Liver (tissue), 9 donors: ENCODE data around the gene RAMP3. TPM values are rescaled to one million over a fixed set of nuclear protein-coding genes. Genes with fewer than 3 reads are reported as not detected.

ENCODE experiments used
- DNase-seq: peaks from one replicate; pipeline ENCODE4 v3.0.0-alpha.2; 2017; ENCODE audit warnings: low spot score
- H3K27ac ChIP-seq, 2 donors: one replicate each; pipeline ENCODE4 v1.7.0; 2013; ENCODE audit warnings: inconsistent platforms in 2 of 2, low read length in 2 of 2, control low read depth in 1 of 2, low read depth in 1 of 2, mild to moderate bottlenecking in 1 of 2
- H3K27me3 ChIP-seq, 4 donors: one replicate each; pipeline versions ENCODE4 v1.6.1 to v1.7.0; 2013; ENCODE audit warnings: low read length in 3 of 4, inconsistent platforms in 1 of 4, mild to moderate bottlenecking in 1 of 4, moderate library complexity in 1 of 4; ENCODE audit not compliant: control insufficient read depth in 4 of 4, insufficient read depth in 4 of 4
- H3K36me3 ChIP-seq, 4 donors: one replicate each; pipeline versions ENCODE4 v1.6.1 to v1.7.0; 2013; ENCODE audit warnings: low read length in 3 of 4, mild to moderate bottlenecking in 3 of 4, low read depth in 1 of 4, moderate library complexity in 1 of 4; ENCODE audit not compliant: control insufficient read depth in 4 of 4, insufficient read depth in 3 of 4
- H3K4me1 ChIP-seq, 4 donors: one replicate each; pipeline versions ENCODE4 v1.6.1 to v1.7.0; 2013; ENCODE audit warnings: low read length in 3 of 4, mild to moderate bottlenecking in 3 of 4, moderate library complexity in 1 of 4; ENCODE audit not compliant: control insufficient read depth in 4 of 4, insufficient read depth in 4 of 4
- H3K4me3 ChIP-seq, 3 donors: one replicate each; pipeline versions ENCODE4 v1.6.1 to v1.7.0; 2013; ENCODE audit warnings: low read length in 3 of 3, control low read depth in 1 of 3, low read depth in 1 of 3, mild to moderate bottlenecking in 1 of 3
- H3K9ac ChIP-seq, 2 donors: one replicate each; pipeline ENCODE4 v1.7.0; 2013; ENCODE audit warnings: low read length in 2 of 2, mild to moderate bottlenecking in 2 of 2, moderate library complexity in 2 of 2, control low read depth in 1 of 2, low read depth in 1 of 2
- H3K9me3 ChIP-seq, 4 donors: one replicate each; pipeline versions ENCODE4 v1.6.1 to v1.7.0; 2013; ENCODE audit warnings: low read length in 3 of 4; ENCODE audit not compliant: control insufficient read depth in 4 of 4
- EGR1 ChIP-seq, 2 donors: IDR thresholded peaks; 2 replicates each; pipeline ENCODE4 v1.6.1; 2016 to 2018; ENCODE audit warnings: antibody characterized with exemption in 2 of 2, low read depth in 2 of 2
- FOXA1 ChIP-seq: IDR thresholded peaks from 2 replicates; pipeline ENCODE4 v1.6.1; 2016; ENCODE audit warnings: antibody characterized with exemption
- GABPA ChIP-seq, 2 donors: IDR thresholded peaks in 1 of 2; conservative IDR thresholded peaks in 1 of 2; 2 replicates each; pipeline ENCODE4 v1.6.1; 2016; ENCODE audit warnings: antibody characterized with exemption in 2 of 2, mild to moderate bottlenecking in 1 of 2, moderate library complexity in 1 of 2
- HNF4A ChIP-seq, 2 donors: conservative IDR thresholded peaks; 2 replicates each; pipeline ENCODE4 v1.6.1; 2016; ENCODE audit warnings: antibody characterized with exemption in 2 of 2, mild to moderate bottlenecking in 2 of 2
- JUND ChIP-seq, 2 donors: IDR thresholded peaks; 2 replicates each; pipeline ENCODE4 v1.6.1; 2016; ENCODE audit warnings: antibody characterized with exemption in 2 of 2
- NR2F2 ChIP-seq: IDR thresholded peaks from 2 replicates; pipeline ENCODE4 v1.6.1; 2016; ENCODE audit warnings: antibody characterized with exemption
- RAD21 ChIP-seq, 2 donors: IDR thresholded peaks; 2 replicates each; pipeline ENCODE4 v1.6.1; 2016; ENCODE audit warnings: antibody characterized with exemption in 2 of 2, mild to moderate bottlenecking in 2 of 2
- RXRA ChIP-seq, 2 donors: IDR thresholded peaks; 2 replicates each; pipeline ENCODE4 v1.6.1; 2017 to 2018; ENCODE audit warnings: antibody characterized with exemption in 2 of 2, mild to moderate bottlenecking in 1 of 2
- SP1 ChIP-seq: IDR thresholded peaks from 2 replicates; pipeline ENCODE4 v1.6.1; 2018; ENCODE audit warnings: antibody characterized with exemption, mild to moderate bottlenecking
- TAF1 ChIP-seq: conservative IDR thresholded peaks from 2 replicates; pipeline ENCODE4 v1.6.1; 2016; ENCODE audit warnings: antibody characterized with exemption, mild to moderate bottlenecking
- YY1 ChIP-seq: IDR thresholded peaks from 2 replicates; pipeline ENCODE4 v1.6.1; 2016; ENCODE audit warnings: antibody characterized with exemption, mild to moderate bottlenecking
- WGBS: extraction: QIAGEN DNeasy Blood & Tissue Kit; methylation state at CpG from one replicate; pipeline ENCODE4 v1.1.7; 2013; 5-methylcytosine and 5-hydroxymethylcytosine counted together
- polyA plus RNA-seq, 2 donors: library from polyadenylated mRNA; stranded (reverse) in 1 of 2; unstranded in 1 of 2; fragments of 200-250 nt in 1 of 2; fragments of >200 nt in 1 of 2; fragmentation: Nextera tagmentation in 1 of 2; extraction: Ambion mirVana in 1 of 2; gene quantifications; one replicate each; pipeline versions ENCODE4 v1.2.1 to v1.2.3, GENCODE V29; 2013 to 2015
- total RNA-seq, 2 donors: library from RNA; depleted of rRNA; stranded (reverse); fragments of >200 nt; gene quantifications; one replicate each; pipeline ENCODE4 v1.2.3, GENCODE V29; 2014
- TF ChIP-seq, protein P1 (sequence below): IDR thresholded peaks from 2 replicates; pipeline ENCODE4 v1.6.1; 2016; ENCODE audit warnings: antibody characterized with exemption
- TF ChIP-seq, protein P2 (sequence below): fragments of 150-350 bp; IDR thresholded peaks from 2 replicates; pipeline ENCODE4 v1.5.1; 2017; ENCODE audit warnings: improper control_type of control experiment, low read depth, low read length; ENCODE audit not compliant: missing input control
- TF ChIP-seq, protein P3 (sequence below): IDR thresholded peaks from 2 replicates; pipeline ENCODE4 v1.6.1; 2016; ENCODE audit warnings: antibody characterized with exemption, mild to moderate bottlenecking
- donor health status: healthy.
- donor health status: healthy.
- donor health status: healthy.
- donor health status: healthy.
- donor health status: healthy.

Gene RAMP3
- total and polyA plus RNA-seq, 4 donors, result 2.3 to 30.0 (median 22.2) TPM

DNA sequence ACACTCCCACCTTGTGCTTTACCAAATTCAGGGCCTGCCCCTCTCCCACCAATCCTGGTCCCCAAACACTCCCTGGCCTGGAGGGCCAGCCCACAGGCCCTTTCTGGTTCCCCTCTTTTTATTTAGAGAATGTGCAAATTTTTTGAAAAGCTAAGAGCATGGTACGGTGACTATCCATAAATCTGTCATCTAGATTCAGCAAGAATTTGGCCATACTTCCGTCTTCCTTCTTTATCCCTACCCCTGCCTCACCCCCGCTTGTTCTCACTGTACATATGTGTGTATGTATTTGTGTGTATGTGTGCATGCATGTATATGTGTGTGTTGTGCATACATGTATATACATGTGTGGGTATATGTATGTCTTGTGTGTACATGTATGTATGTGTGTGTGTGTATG lies 38.0 kb upstream of the RAMP3 start:
- no peak for DNase-seq
- no peak overlapping the region for H3K4me3 ChIP-seq
- H3K9ac ChIP-seq, result no peak overlapping the region
- H3K27ac ChIP-seq, result no peak overlapping the region
- TF ChIP-seq NR2F2 (no peak), GABPA (IDR thresholded peaks at IDR 0.05 in 1 of 2, conservative IDR thresholded peaks at IDR 0.05 in 1 of 2) (no peak), TAF1 (no peak), YY1 (no peak), EGR1 (IDR thresholded peaks at IDR 0.05; ENCODE audit: low read depth in 2 of 2) (no peak)
- TF ChIP-seq, protein P1, sequence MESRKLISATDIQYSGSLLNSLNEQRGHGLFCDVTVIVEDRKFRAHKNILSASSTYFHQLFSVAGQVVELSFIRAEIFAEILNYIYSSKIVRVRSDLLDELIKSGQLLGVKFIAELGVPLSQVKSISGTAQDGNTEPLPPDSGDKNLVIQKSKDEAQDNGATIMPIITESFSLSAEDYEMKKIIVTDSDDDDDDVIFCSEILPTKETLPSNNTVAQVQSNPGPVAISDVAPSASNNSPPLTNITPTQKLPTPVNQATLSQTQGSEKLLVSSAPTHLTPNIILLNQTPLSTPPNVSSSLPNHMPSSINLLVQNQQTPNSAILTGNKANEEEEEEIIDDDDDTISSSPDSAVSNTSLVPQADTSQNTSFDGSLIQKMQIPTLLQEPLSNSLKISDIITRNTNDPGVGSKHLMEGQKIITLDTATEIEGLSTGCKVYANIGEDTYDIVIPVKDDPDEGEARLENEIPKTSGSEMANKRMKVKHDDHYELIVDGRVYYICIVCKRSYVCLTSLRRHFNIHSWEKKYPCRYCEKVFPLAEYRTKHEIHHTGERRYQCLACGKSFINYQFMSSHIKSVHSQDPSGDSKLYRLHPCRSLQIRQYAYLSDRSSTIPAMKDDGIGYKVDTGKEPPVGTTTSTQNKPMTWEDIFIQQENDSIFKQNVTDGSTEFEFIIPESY, result no peak
- TF ChIP-seq, protein P2, sequence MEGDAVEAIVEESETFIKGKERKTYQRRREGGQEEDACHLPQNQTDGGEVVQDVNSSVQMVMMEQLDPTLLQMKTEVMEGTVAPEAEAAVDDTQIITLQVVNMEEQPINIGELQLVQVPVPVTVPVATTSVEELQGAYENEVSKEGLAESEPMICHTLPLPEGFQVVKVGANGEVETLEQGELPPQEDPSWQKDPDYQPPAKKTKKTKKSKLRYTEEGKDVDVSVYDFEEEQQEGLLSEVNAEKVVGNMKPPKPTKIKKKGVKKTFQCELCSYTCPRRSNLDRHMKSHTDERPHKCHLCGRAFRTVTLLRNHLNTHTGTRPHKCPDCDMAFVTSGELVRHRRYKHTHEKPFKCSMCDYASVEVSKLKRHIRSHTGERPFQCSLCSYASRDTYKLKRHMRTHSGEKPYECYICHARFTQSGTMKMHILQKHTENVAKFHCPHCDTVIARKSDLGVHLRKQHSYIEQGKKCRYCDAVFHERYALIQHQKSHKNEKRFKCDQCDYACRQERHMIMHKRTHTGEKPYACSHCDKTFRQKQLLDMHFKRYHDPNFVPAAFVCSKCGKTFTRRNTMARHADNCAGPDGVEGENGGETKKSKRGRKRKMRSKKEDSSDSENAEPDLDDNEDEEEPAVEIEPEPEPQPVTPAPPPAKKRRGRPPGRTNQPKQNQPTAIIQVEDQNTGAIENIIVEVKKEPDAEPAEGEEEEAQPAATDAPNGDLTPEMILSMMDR, result no peak
- H3K36me3 ChIP-seq, result no peaks in the 10 kb centered on the region
- H3K9me3 ChIP-seq, result no peaks in the 10 kb centered on the region
- H3K27me3 ChIP-seq, result no peaks in the 10 kb centered on the region
- H3K4me1 ChIP-seq, result no peaks in the 10 kb centered on the region
- 97% methylated on average over 3 of the region's 3 CpGs for WGBS

DNA sequence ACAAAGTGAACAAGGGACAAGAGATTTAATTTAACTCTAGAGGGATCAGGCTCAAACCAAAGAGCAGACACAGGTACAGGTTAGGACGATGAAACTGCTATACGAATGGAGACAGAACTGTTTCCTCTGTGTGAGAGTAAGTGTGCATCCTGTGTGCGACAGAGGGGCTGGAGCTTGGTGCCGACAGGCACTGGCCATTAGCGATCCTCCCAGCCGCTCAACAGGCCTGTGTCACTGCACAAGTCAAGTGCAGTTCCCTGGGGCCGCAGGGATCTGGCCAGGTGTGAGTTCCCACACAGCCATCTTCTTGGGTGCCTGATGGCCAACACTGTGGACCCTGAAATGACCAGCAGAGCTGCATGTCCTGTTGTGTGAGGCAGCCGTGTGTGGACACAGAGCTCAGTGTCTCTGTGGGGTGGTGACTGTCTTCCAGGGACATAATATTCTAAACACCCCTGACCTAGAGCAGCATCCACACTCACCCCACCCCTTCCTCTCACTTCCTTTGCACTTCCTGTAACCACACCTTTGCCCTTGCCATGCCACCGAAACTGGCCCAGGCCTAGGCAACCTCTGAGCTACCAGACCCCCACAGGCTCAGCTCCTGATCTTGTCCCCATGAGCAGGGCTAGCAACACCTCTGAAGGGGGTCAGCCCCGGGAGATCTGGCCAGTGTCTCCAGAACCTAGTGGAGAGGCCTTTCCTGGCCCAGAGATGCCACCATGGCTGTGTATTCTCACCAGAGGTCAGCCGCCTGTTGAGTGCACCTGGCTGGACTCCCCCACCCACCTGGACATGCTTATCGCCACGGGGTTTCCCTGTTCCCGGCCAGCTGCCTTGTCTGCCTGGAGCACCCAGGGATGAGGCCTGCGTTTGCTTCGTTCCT lies 34.4 kb upstream of the RAMP3 start:
- TF ChIP-seq YY1, result no peak
- TF ChIP-seq, protein P3, sequence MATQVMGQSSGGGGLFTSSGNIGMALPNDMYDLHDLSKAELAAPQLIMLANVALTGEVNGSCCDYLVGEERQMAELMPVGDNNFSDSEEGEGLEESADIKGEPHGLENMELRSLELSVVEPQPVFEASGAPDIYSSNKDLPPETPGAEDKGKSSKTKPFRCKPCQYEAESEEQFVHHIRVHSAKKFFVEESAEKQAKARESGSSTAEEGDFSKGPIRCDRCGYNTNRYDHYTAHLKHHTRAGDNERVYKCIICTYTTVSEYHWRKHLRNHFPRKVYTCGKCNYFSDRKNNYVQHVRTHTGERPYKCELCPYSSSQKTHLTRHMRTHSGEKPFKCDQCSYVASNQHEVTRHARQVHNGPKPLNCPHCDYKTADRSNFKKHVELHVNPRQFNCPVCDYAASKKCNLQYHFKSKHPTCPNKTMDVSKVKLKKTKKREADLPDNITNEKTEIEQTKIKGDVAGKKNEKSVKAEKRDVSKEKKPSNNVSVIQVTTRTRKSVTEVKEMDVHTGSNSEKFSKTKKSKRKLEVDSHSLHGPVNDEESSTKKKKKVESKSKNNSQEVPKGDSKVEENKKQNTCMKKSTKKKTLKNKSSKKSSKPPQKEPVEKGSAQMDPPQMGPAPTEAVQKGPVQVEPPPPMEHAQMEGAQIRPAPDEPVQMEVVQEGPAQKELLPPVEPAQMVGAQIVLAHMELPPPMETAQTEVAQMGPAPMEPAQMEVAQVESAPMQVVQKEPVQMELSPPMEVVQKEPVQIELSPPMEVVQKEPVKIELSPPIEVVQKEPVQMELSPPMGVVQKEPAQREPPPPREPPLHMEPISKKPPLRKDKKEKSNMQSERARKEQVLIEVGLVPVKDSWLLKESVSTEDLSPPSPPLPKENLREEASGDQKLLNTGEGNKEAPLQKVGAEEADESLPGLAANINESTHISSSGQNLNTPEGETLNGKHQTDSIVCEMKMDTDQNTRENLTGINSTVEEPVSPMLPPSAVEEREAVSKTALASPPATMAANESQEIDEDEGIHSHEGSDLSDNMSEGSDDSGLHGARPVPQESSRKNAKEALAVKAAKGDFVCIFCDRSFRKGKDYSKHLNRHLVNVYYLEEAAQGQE, result no peak
- no peak for TF ChIP-seq TAF1
- TF ChIP-seq, protein P2, result no peak
- no peak for TF ChIP-seq RAD21 (IDR thresholded peaks at IDR 0.05)
- no peak for TF ChIP-seq FOXA1
- no peak for TF ChIP-seq RXRA (IDR thresholded peaks at IDR 0.05)
- no peak for TF ChIP-seq JUND (IDR thresholded peaks at IDR 0.05)
- TF ChIP-seq HNF4A (conservative IDR thresholded peaks at IDR 0.05), result no peak
- TF ChIP-seq, protein P1, result no peak
- no peak for TF ChIP-seq EGR1 (IDR thresholded peaks at IDR 0.05; ENCODE audit: low read depth in 2 of 2)
- TF ChIP-seq SP1, result no peak
- Histone ChIP-seq H3K36me3 (no peaks in the 10 kb centered on the region), H3K9ac (no peak overlapping the region), H3K27me3 (no peaks in the 10 kb centered on the region), H3K4me3 (no peak overlapping the region), H3K27ac (no peak overlapping the region), H3K9me3 (no peaks in the 10 kb centered on the region), H3K4me1 (no peaks in the 10 kb centered on the region)
- 88% methylated on average over 16 of the region's 16 CpGs for WGBS
- DNase-seq, result no peak
